GM18951 (cell line): ENCODE results near the gene KIFC1.
A peak's percentile ranks its signal among the peaks of the same experiment; 100 is the strongest.

Experiments
- POLR2A ChIP-seq: IDR thresholded peaks from 4 replicates; pipeline ENCODE4 v1.6.1; 2011; ENCODE audit warnings: mild to moderate bottlenecking; ENCODE audit not compliant: insufficient read length, insufficient read depth; ENCODE audit errors: extremely low read depth
- in situ Hi-C: fragments of 300-500 bp; cut with MboI; formaldehyde crosslinking; loops from one replicate; pipeline ENCODE4 v1.12.0; 2022; ENCODE audit warnings: low sequenced_read_pairs, mixed read lengths, inconsistent platforms; ENCODE audit not compliant: unreplicated experiment

The KIFC1 gene

GRCh38 chr6:33420491-33421343 is 29.1 kb downstream of the KIFC1 start:
- in situ Hi-C loops, result no loop called here
- no peak for TF ChIP-seq POLR2A

- TF ChIP-seq POLR2A, result no peak
- in situ Hi-C loops, result no loop called here
Observed at GRCh38 chr6:33421344-33421643, 29.7 kb downstream of the KIFC1 start.

GRCh38 chr6:33423777-33424176 is 32.2 kb downstream of the KIFC1 start:
- no peak for TF ChIP-seq POLR2A
- in situ Hi-C loops, result no loop called here

- in situ Hi-C loops, result no loop called here
- TF ChIP-seq POLR2A, result no peak
Observed at GRCh38 chr6:33424855-33425667, 33.4 kb downstream of the KIFC1 start.

- TF ChIP-seq POLR2A, result peak; percentile 74
- in situ Hi-C loops, result no loop called here
Observed at GRCh38 chr6:33425668-33426577, 34.3 kb downstream of the KIFC1 start.

GRCh38 chr6:33426590-33427511 is 35.2 kb downstream of the KIFC1 start:
- TF ChIP-seq POLR2A, result no peak
- in situ Hi-C loops, result no loop called here

GRCh38 chr6:33427585-33428223 is 36.1 kb downstream of the KIFC1 start:
- TF ChIP-seq POLR2A, result no peak
- in situ Hi-C loops, result no loop called here

- in situ Hi-C loops, result no loop called here
- no peak for TF ChIP-seq POLR2A
Observed at GRCh38 chr6:33428224-33428965, 36.8 kb downstream of the KIFC1 start.

GRCh38 chr6:33428966-33429749 is 37.5 kb downstream of the KIFC1 start:
- no peak for TF ChIP-seq POLR2A
- in situ Hi-C loops, result no loop called here

GRCh38 chr6:33429750-33430052 is 38.1 kb downstream of the KIFC1 start:
- in situ Hi-C loops, result no loop called here
- TF ChIP-seq POLR2A, result no peak

GRCh38 chr6:33430334-33430733 is 38.7 kb downstream of the KIFC1 start:
- in situ Hi-C loops, result no loop called here
- no peak for TF ChIP-seq POLR2A
